A673 (cell line): ENCODE data around the gene ANKRD44.

Experiments
- EZH2 ChIP-seq: fragments of 200-600 bp; sonication (generic); IDR thresholded peaks from 2 replicates; pipeline ENCODE4 v1.6.1; 2017; ENCODE audit warnings: borderline replicate concordance, low read depth, mild to moderate bottlenecking, mixed read lengths, antibody characterized with exemption, low read length; ENCODE audit not compliant: poor library complexity, severe bottlenecking
- TF ChIP-seq, protein P1 (sequence below): fragments of 300-800, 200-600 bp; sonication (generic); conservative IDR thresholded peaks from 2 replicates; pipeline ENCODE4 v1.5.1; 2017; ENCODE audit warnings: low read depth, mild to moderate bottlenecking, antibody characterized with exemption, low read length, moderate library complexity, mixed read lengths

DNA sequence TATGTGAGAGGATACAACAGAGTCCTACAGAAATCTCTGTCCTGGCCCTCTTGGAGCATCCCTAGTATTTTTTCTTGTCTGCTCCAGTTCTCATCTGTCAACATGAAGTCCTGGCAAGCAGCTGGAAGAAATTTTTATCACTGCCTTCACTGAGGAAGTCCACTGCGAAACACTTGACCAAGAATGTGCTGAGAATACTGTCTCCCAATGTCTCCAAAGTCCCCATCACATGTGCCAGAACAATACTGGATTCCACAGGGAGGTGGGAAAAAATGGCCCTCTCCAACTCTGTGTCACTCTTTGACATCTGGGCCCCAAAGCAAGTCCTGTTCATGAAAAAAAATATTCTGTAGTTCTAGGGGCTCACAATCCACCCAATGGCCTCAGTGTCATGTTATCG lies 351.3 kb downstream of the ANKRD44 start:
- TF ChIP-seq, protein P1, sequence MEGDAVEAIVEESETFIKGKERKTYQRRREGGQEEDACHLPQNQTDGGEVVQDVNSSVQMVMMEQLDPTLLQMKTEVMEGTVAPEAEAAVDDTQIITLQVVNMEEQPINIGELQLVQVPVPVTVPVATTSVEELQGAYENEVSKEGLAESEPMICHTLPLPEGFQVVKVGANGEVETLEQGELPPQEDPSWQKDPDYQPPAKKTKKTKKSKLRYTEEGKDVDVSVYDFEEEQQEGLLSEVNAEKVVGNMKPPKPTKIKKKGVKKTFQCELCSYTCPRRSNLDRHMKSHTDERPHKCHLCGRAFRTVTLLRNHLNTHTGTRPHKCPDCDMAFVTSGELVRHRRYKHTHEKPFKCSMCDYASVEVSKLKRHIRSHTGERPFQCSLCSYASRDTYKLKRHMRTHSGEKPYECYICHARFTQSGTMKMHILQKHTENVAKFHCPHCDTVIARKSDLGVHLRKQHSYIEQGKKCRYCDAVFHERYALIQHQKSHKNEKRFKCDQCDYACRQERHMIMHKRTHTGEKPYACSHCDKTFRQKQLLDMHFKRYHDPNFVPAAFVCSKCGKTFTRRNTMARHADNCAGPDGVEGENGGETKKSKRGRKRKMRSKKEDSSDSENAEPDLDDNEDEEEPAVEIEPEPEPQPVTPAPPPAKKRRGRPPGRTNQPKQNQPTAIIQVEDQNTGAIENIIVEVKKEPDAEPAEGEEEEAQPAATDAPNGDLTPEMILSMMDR = no peak
- no peak for TF ChIP-seq EZH2
